GM19193 (cell line): Measurements from ENCODE around the gene PEX10.

Experiments
- POLR2A ChIP-seq: IDR thresholded peaks from 4 replicates; pipeline ENCODE4 v1.6.1; 2011; ENCODE audit not compliant: insufficient read depth, insufficient read length; ENCODE audit errors: extremely low read depth

The PEX10 gene

GRCh38 chr1:2372551-2373490 lies 39.5 kb downstream of the PEX10 start:
- TF ChIP-seq POLR2A: no peak

- TF ChIP-seq POLR2A: no peak
Measured at GRCh38 chr1:2368053-2368744, 44.2 kb downstream of the PEX10 start.

- TF ChIP-seq POLR2A: no peak
Measured at GRCh38 chr1:2363847-2364513, 48.4 kb downstream of the PEX10 start.

- TF ChIP-seq POLR2A: no peak
Measured at GRCh38 chr1:2360588-2361364, 51.6 kb downstream of the PEX10 start.

GRCh38 chr1:2358651-2359640 lies 53.4 kb downstream of the PEX10 start:
- TF ChIP-seq POLR2A: no peak

GRCh38 chr1:2358072-2358471 lies 54.3 kb downstream of the PEX10 start:
- no peak for TF ChIP-seq POLR2A

GRCh38 chr1:2356911-2357845 lies 55.2 kb downstream of the PEX10 start:
- TF ChIP-seq POLR2A: no peak

- TF ChIP-seq POLR2A: no peak
Measured at GRCh38 chr1:2356401-2356800, 56.0 kb downstream of the PEX10 start.

- TF ChIP-seq POLR2A: no peak
Measured at GRCh38 chr1:2355373-2356261, 56.7 kb downstream of the PEX10 start.

- TF ChIP-seq POLR2A: no peak
Measured at GRCh38 chr1:2354511-2355372, 57.6 kb downstream of the PEX10 start.
